C4-2B (cell line): Measurements from ENCODE around the gene SLC2A9.

Experiments
- H3K27ac ChIP-seq: fragments of 450-650 bp; 2 replicates; pipeline ENCODE4 v1.5.1; 2017
- CTCF ChIP-seq: fragments of 450-650 bp; conservative IDR thresholded peaks from 2 replicates; pipeline ENCODE4 v1.5.1; 2017; ENCODE audit warnings: mild to moderate bottlenecking
- ZFX ChIP-seq: fragments of 450-650 bp; IDR thresholded peaks from 2 replicates; pipeline ENCODE4 v1.6.1; 2017

The SLC2A9 gene

GRCh38 chr4:10031668-10032590, 10.6 kb upstream of the SLC2A9 start:
- H3K27ac ChIP-seq, result no peak overlapping the region
- no peak for TF ChIP-seq CTCF
- no peak for TF ChIP-seq ZFX

GRCh38 chr4:10030972-10031667, 9.8 kb upstream of the SLC2A9 start:
- H3K27ac ChIP-seq, result no peak overlapping the region
- no peak for TF ChIP-seq ZFX
- TF ChIP-seq CTCF, result no peak

GRCh38 chr4:10029403-10029802, 8.1 kb upstream of the SLC2A9 start:
- H3K27ac ChIP-seq, result no peak overlapping the region
- TF ChIP-seq CTCF, result no peak
- TF ChIP-seq ZFX, result no peak

- TF ChIP-seq ZFX (no peak), CTCF (no peak)
- no peak overlapping the region for H3K27ac ChIP-seq
Measured at GRCh38 chr4:10028910-10029309, 7.6 kb upstream of the SLC2A9 start.

GRCh38 chr4:10026485-10026884, 5.2 kb upstream of the SLC2A9 start:
- TF ChIP-seq CTCF (no peak), ZFX (no peak)
- H3K27ac ChIP-seq, result no peak overlapping the region

GRCh38 chr4:10025230-10025806, 4.0 kb upstream of the SLC2A9 start:
- H3K27ac ChIP-seq, result no peak overlapping the region
- no peak for TF ChIP-seq CTCF
- no peak for TF ChIP-seq ZFX

- TF ChIP-seq CTCF, result no peak
- no peak for TF ChIP-seq ZFX
- no peak overlapping the region for H3K27ac ChIP-seq
Measured at GRCh38 chr4:10024303-10024702, 3.0 kb upstream of the SLC2A9 start.
